Astrocyte of the cerebellum (primary cell): Measurements from ENCODE around the gene ZC3H18.

ENCODE experiments used
- DNase-seq: peaks from one replicate; pipeline ENCODE4 v3.0.0-alpha.2; 2011; ENCODE audit warnings: low read depth
- H3K4me3 ChIP-seq: 2 replicates; pipeline ENCODE4 v1.5.1; 2011; ENCODE audit warnings: mild to moderate bottlenecking, low read depth, low read length, moderate library complexity
- CTCF ChIP-seq: IDR thresholded peaks from 2 replicates; pipeline ENCODE4 v1.5.1; 2012; ENCODE audit warnings: low read length, low read depth, moderate library complexity, mild to moderate bottlenecking; ENCODE audit errors: missing control alignments
- in situ Hi-C: cut with HindIII; loops from 2 replicates; pipeline ENCODE4 v1.10.0; 2017; ENCODE audit warnings: low sequenced_read_pairs

Gene ZC3H18

DNA sequence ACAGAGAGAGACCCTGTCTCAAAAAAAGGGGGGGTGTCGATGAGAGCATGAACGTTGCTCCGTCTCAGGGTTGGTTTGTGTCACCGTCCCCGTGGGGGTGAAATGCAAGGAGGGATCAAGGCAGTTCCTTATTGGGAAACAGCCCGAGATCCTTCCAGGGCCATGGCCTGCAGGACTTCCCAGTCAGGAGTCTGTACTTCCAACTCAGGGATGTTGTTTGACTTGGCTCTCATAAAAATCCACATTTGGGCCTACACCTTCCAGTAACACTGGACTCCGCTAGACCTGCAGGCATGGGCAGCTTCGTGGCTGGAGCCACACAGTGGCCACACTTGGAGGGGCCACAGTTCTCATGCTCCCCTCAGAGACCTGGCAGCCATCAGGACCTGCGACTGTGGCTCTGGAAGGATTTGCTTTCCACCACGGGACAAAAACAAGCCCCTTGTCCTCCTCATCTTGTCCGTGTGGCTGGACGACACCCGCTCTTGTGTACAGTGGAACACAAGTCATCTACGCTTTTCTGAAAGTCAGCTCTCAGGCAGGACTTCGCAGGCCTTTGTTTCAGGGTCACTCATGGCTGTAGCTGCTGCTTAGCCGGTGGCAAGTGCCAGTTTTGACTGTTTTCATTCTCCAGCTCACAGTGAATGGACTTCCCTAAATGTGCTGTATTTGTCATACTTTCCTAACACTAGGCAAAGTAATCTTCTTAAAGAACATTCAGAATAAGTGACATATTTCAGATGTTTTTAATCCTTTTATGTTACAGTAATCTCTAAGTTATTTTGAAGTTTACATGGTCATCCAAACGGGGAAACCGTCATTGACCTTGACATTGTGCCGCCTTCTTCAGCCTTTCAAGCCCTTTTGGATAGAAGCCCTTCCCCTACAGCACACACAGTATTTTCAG lies 44.0 kb downstream of the ZC3H18 start:
- TF ChIP-seq CTCF: no peak
- no peak overlapping the region for H3K4me3 ChIP-seq
- DNase-seq: no peak
- in situ Hi-C loops: no loop called here

DNA sequence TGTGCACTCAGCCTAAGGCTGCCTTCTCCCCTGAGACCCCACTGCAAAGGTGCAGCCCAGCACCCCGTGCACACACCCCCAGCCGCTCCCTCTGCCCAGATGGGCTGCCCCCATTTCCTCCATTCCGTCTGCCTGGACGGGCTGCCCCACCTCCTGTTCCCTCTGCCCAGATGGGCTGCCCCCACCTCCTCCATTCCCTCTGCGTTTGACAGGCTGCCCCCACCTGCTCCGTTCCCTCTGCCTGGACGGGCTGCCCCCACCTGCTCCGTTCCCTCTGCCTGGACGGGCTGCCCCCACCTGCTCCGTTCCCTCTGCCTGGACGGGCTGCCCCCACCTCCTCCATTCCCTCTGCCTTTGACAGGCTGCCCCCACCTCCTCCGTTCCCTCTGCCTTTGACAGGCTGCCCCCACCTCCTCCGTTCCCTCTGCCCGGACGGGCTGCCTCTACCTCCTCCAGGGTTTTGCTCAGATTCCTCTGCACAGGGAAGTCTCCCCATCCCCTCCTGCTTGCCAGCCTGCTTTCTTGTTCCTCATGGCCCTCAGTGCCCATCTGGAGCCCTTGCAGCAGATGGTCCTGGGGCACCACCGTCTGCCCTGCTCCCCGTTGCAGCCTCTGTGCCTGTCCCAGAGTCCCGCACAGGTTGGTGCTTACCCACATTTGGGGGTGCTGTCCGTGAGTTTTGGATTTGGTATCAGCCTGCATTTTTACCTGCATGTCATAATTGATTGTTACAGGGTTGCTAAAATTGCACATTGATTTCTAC lies 44.8 kb downstream of the ZC3H18 start:
- in situ Hi-C loops: no loop called here
- no peak for DNase-seq
- no peak for TF ChIP-seq CTCF
- no peak overlapping the region for H3K4me3 ChIP-seq

DNA sequence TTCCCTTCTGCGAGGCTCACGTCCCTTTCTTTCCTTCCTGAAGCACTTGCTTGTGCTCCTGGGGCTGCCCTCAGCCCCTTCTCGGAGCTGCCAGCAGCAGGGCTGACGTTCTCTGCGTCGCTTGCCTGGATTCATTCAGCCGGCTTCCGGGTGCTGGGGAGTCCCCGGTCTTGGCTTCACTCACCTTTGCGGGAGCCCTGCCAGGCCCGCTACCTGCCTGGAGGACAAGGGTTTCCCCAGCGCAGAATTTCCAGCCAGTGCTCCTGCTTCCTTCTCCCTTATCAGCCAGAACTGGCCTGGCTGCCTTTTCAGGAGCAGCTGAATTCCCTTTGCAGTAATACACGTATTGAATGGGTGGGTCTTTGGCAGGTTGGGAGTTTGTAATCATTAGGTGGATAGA lies 46.1 kb downstream of the ZC3H18 start:
- TF ChIP-seq CTCF: no peak
- no peak for DNase-seq
- in situ Hi-C loops: no loop called here
- H3K4me3 ChIP-seq: no peak overlapping the region

GRCh38 chr16:88616736-88617135 lies 46.5 kb downstream of the ZC3H18 start:
- H3K4me3 ChIP-seq: no peak overlapping the region
- in situ Hi-C loops: no loop called here
- no peak for TF ChIP-seq CTCF
- DNase-seq: no peak

GRCh38 chr16:88617268-88618031 lies 47.2 kb downstream of the ZC3H18 start:
- no peak overlapping the region for H3K4me3 ChIP-seq
- TF ChIP-seq CTCF: no peak
- in situ Hi-C loops: no loop called here
- no peak for DNase-seq
